ENCODE measurements around the gene WDR93.
A peak's percentile ranks its signal among the peaks of the same experiment; 100 is the strongest.
"Not testable (repeated sequence)": the region's sequence is repeated elsewhere in the genome, so short reads cannot be mapped to it uniquely, and the experiment has no call there.

WDR93 gene

DNA sequence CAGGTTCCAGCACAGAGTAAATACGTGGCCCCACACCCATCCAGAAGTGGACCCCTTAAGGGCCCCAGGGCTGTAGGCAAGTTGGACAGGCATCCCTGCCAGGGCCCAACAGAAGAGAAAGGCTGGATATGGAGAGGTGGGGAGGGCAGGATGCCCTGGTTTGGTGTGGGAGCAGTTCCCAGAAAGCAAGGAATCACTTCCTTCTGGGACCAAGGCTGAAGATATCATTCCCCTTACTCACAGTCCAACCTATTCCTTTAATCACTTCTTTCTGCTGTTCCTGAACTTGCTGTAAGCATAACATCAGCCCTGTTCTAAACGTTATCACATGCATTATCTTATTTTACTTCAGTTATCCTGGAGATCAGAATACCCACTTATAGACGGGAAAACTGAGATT lies 79.4 kb downstream of the WDR93 start:
- no peak for DNase-seq (ENCODE audit: low spot score)

- peak; percentile 33 for DNase-seq (ENCODE audit: low spot score)
Measured at GRCh38 chr15:89772932-89773583, 82.4 kb downstream of the WDR93 start.

- DNase-seq (ENCODE audit: low spot score) = no peak
Measured at GRCh38 chr15:89774492-89774891, 83.9 kb downstream of the WDR93 start.

- no peak for DNase-seq (ENCODE audit: low spot score)
Measured at GRCh38 chr15:89775815-89776214, 85.2 kb downstream of the WDR93 start.

DNA sequence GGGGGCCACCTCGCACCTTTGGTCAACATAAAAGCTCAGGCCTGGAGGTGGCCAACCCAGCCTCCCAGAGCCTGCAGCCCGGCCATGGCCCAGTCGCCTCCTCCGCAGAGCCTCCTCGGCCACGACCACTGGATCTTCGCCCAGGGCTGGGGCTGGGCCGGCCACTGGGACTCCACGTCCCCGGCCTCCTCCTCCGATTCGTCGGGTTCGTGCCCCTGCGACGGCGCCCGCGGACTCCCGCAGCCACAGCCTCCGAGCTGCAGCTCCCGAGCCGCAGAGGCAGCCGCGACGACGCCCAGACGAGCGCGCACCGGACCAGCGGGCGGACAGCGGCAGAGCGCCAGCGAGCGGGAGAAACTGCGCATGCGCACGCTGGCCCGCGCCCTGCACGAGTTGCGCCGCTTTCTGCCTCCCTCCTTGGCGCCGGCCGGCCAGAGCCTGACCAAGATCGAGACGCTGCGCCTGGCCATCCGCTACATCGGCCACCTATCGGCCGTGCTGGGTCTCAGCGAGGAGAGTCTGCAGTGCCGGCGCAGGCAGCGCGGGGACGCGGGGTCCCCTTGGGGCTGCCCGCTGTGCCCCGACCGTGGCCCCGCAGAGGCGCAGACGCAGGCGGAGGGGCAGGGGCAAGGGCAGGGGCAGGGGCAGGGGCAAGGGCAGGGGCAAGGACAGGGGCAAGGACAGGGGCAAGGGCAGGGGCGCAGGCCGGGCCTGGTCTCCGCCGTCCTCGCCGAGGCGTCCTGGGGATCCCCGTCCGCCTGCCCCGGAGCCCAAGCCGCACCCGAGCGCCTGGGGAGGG lies 85.9 kb downstream of the WDR93 start, which contains the start of gene MESP2:
TSS of gene MESP2 (plus strand) at position 59 of the 799 bp plus-strand sequence. CDS start at position 85, 26 bp downstream.
- peak; percentile 47 for DNase-seq (ENCODE audit: low spot score)

GRCh38 chr15:89777073-89777751 lies 86.6 kb downstream of the WDR93 start:
- no peak for DNase-seq (ENCODE audit: low spot score)

GRCh38 chr15:89777782-89778380 lies 87.3 kb downstream of the WDR93 start:
- no peak for DNase-seq (ENCODE audit: low spot score)

GRCh38 chr15:89778861-89779260 lies 88.2 kb downstream of the WDR93 start:
- no peak for DNase-seq (ENCODE audit: low spot score)

- DNase-seq (ENCODE audit: low spot score) = no peak
Measured at GRCh38 chr15:89780601-89781000, 90.0 kb downstream of the WDR93 start.

DNA sequence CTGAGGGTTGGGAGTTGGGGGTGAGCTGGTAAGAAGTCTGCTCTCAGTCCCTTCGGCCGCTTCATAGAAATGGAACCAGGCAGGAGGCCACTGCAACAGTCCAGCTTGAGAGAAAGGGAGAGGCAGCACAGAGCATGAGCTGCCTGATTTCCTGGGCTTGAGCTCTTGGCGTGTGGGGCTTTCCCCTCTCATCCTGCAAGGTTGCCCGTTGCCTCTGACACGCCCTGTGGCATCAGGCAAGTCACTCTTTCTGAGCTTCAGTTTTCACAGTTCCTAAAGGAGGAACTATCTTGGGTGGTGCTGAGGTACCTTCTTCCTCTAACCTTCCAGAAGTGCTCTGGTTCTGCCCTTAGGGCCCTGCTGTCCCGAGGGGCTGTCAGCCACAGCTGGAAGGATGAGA lies 90.4 kb downstream of the WDR93 start:
- no peak for DNase-seq (ENCODE audit: low spot score)

- no peak for DNase-seq (ENCODE audit: low spot score)
Measured at GRCh38 chr15:89781891-89782618, 91.4 kb downstream of the WDR93 start.

DNA sequence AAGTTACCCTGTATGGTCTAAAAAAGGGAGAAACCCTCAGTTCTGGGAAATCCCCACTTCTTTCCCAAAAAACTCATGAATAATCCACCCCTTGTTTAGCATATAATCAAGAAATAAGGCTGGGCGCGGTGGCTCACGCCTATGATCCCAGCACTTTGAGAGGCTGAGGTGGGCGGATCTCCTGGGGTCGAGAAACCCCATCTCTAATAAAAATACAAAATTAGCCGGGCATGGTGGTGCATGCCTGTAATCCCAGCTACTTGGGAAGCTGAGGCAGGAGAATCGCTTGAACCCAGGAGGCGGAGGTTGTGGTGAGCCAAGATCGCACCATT lies 92.0 kb downstream of the WDR93 start:
- DNase-seq (ENCODE audit: low spot score) = not testable (repeated sequence)

DNA sequence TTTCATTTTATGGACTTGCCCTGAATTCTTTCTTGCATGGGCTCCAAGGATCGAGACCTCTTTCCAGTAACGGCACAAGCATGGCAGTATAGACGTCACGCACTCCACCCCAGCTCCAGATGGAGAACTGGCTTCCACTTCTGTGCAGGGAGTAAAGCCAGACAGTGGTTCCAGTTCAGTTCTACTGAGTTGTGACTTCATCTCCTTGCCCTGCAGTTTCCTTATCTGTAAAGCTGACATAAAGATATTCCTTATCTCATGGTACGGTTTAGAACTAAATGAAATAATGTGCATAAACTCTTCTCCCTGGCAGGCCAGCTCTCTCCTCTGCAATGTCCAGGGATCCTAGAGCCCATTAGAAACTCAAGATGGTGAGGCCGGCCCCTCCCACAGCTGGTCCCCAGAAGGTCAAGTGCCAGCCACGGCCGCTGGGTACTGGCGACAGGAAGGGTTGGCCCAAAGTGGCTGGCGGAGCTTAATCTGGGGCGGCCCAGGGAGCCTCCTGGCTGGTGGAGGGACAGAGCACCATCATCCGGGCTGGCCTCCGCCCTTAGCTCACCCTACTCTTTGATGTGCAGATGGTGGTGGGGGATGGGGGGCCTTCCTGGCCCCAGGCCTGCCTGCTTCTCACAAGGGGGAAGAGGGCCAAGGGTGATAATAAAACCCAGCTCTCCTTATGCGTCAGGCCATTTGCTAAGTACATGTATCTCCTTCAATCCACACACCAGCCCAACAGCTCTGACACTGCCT lies 92.7 kb downstream of the WDR93 start:
- no peak for DNase-seq (ENCODE audit: low spot score)

DNA sequence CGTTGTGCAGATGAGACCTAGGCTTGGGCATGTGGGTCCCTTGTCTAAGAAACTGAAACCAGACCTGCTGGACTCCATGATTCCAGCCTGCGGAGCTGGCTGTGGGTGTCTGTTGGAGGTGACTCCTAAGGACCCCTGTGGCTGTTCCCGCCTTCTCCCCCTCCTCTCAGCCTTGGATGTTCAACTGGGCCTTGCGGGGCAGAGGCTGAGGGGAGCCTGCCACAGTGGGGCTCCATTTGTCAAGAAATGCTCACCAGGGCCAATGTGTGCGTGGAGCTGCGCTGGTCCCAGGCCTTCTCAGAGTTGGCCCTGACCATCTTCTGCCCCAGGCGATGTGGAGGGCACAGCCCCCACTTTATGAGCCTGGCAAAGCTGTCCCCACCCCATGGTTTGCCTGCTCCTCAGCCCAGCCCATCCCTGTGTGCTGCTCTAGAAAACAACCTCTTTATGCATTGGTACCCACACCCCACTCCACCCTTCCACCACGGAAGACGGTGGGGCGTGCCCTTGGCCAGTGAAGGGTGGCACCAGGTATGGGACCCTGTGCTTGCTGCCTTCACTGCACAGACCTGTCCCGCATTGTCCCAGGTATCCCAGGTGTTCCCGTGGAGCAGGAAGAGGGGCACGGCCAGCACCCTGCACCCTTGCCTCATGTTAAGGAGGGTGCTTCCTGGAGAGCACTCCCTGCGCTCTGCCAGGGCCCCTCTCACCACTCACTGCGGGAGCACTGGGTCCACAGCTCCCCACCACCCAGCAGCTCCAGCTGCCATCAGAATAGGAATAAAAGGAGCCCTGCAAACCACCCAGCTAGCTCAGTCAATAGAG lies 93.5 kb downstream of the WDR93 start:
- DNase-seq (ENCODE audit: low spot score) = no peak

GRCh38 chr15:89784686-89784960 lies 94.0 kb downstream of the WDR93 start:
- DNase-seq (ENCODE audit: low spot score) = no peak

GRCh38 chr15:89785064-89785773 lies 94.6 kb downstream of the WDR93 start:
- DNase-seq (ENCODE audit: low spot score) = peak; percentile 71

DNA sequence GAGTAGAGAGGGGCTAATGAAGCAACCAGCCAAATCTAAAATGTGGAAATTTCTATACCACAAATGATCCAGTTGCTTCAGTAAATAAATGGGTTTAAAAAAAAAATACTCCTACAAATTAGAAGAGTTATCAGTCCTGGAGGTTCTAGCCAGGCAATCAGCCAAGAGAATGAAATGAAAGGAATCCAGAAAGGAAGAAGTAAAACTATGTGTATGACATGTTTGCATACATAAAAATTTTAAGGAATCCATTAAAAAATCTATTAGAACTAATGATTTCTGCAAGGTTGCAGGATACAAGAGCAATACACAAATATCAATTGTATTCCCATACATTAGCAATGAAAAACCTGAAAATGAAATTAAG lies 95.1 kb downstream of the WDR93 start:
- DNase-seq (ENCODE audit: low spot score) = no peak

- no peak for DNase-seq (ENCODE audit: low spot score)
Measured at GRCh38 chr15:89787944-89788343, 97.3 kb downstream of the WDR93 start.

- DNase-seq (ENCODE audit: low spot score) = not testable (repeated sequence)
Measured at GRCh38 chr15:89788585-89788984, 98.0 kb downstream of the WDR93 start.

DNA sequence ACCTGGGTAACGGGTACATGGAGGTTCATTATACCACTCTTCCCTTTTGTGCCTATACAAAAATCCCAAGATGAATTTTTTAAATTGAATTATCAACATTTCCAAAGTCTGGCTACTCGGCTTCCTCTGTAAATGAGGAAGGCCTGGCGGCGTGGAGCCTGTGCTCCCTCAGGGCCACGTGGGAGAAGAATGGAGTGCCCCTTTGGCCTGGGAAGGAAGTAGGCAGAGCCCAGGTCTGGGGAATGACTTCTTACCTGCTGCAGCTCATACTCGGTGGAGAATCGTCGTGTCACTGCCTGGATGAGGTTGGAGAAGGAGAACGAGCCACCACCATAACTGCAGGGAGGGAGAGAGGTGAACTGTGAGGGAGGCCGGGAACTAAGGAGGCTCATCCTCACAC lies 99.6 kb downstream of the WDR93 start:
- no peak for DNase-seq (ENCODE audit: low spot score)

Measured in SW480 (cell line).